GM19023 (cell line): ENCODE measurements around the gene MYB.
"Not testable (repeated sequence)": the region's sequence is repeated elsewhere in the genome, so short reads cannot be mapped to it uniquely, and the experiment has no call there.

Experiments
- ATAC-seq: cut with Tn5 transposase; IDR thresholded peaks from one replicate; pipeline ENCODE4 v1.9.1; 2021; ENCODE audit warnings: mild to moderate bottlenecking, moderate library complexity; ENCODE audit not compliant: unreplicated experiment

MYB gene

DNA sequence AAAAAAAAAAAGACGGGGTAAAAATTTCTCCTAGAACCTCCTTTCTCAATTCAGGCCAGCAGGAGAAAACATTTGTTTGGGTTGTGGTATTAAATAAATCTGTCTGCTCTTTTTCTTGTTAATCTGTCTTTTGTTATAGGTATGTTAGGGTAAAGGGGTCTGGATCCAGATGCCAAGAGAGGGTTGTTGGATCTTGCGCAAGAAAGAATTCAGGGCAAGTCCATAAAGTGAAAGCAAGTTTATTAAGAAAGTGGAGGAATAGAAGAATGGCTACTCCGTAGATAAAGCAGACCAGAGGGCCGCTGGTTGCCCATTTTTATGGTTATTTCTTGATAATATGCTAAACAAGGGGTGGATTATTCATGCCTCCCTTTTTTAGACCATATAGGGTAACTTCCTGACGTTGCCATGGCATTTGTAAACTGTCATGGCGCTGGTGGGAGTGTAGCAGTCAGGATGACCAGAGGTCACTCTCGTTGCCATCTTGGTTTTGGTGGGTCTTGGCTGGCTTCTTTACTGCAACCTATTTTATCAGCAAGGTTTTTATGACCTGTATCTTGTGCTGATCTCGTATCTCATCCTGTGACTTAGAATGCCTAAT, 65.4 kb downstream of the MYB start:
- ATAC-seq: not testable (repeated sequence)

DNA sequence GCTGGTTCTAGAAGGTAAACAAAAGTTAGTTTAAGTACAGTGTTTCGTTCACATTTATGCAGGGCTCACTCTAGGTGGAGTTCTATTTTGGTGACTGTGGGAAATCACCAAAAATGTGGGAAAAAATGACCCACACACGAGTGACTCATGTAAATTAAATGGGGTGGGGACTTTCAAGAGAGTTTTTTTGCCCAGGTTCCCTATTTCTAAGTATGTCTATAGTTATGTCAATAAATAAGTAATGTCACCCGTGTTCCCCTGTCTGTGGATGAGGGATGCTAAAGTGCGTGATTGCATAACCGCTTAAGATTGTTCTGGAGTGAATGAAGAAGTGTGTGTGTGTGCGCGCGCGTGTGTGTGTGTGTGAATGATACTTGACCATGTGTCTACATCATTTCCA, 69.1 kb downstream of the MYB start:
- no peak for ATAC-seq

DNA sequence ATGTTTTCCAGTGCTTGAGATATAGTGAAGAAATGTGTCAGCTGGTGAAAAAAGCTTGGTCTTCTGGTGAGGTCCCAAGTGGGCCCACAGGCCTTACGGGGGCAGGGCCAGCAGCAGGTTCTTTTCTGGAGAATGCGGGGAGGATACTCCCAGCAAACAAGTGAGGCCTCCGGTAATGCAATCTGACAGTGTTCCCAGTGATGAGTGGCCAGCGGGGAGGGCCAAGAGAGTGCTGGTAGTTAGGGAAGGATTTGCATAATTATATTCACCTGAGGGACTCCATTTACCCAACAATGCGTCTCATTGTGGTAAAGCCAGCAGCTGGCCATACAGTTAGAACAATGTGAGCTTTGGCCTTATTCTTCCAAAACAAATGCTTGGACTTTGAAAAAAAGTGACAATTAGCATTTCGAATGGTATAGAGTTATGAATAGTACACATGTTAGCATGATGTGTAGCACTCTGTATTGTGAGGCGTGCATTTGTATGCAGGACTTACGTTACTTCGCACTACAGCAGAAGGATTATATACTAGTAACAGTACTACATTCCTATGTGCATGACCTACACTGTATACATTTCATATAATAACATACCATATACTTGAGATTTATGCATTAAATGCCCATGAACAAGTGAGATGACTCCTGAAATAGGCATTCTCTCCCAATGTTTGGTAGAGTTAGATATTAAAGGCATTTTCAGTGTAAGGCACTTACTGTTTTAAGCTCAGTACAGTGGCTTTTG, 69.8 kb downstream of the MYB start:
- ATAC-seq: no peak

DNA sequence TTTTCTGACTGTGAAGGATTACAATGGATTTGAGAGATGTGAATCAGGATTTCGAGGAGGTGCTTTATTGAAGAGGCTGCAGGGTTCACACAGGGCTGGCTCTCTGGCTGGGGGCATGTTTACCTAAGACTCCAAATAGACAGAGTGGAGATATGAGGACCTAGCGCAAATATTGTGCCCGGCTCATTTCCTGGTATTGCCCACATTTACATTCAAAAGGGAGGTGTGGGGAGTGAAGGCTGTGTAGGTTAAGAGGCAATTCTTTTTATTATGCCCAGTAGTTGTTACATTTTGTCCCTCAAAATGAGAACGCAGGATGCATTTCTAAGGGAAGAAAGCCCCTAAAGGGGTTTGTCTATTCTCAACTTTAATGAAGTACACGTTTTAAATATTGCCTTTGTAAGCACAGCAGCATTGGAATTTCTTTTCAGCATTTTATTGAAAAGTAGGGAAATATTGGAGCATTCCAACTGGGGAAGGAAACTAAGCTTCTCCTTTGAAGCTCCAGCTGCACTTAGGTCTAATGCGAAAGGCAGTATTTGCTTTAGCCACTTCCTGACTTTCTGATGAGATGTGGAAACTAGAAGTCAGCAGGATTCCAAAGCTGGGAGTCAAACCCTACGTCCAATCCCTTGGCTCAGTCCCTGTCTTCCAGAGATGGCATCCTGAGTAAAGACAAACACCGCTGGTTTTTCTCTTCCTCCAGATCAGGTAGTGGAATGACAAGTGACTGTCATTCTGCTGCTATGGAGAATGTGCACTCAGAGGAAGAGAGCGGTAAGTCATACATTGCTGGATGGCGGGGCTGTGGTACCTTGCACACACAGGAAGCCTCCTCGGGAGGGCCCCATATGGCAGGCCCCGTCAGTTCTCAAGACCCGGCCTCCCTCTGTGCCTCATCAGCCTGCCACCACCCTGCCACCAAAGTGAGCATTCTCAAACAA, 70.7 kb downstream of the MYB start:
- ATAC-seq: no peak

DNA sequence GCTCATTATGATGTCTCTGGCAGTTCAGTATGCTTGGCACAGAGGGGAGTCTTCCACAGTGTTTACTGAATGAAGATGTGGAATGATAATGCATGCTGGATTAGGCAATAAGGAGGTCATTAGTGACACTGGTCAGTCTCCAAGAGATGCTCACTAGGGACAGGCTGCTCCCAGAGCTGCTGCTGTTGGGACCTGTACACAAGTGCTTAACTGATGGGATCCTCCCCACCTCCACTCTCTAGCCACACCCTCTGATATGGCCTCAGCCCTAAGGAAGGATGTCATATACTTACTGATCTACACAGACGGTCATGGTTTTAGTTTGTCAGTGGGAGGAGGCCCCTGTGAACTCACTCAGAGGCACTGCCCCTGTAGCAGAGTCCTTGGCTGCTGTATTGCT, 73.4 kb downstream of the MYB start:
- no peak for ATAC-seq

DNA sequence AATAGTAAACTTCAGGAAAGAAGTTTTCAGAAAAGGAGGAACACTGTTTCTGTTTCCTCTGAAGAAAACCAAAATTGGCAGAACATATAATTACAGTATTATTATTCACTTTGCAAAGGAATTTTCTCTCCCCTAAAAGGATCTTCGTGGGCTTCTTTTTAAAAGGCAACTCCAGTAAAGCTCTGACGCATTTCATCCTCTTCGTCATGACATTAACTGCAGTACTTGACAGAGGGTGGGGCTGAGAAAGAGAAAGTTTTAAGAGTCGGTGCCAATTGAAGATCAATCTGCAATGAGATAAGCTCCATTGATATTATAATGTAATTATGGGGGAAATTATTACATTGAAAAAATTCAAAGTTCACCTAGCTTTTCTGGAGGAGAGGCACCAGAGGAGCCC, 75.8 kb downstream of the MYB start:
- no peak for ATAC-seq

DNA sequence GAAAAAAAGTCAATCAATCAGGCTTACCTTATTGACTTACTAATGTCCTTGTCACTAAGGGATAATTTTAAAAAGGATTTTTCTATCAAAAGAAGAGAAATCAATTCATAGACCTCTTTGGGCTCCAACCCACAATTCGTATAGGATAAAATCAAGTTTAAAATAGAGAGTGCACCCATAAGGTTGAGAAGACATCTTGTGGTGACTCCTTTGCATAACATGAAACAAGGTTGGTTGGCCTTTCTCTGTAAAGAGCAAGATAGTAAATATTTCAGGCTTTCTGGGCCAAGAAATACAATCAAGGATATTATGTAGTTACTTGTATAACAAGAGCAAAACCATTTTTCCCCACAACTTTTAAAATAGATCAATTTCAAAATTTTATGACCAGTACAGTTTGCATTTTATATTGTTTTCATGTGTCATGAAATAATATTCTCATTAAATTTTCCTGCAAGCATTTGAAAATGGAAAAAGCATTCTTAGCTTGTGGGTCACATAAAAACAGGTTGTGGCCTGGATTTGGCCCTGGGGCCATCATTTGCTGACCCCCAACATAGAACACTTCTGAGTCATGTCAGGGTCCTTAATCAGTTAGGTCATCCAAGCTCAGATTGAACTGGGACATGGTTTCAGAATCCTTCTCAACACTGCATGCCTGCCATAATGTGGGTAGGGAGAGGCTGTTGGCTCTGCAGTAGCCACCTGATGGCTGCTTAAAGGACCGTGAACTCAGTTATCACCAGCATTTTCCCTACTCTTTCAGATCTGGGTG, 76.7 kb downstream of the MYB start:
- no peak for ATAC-seq

DNA sequence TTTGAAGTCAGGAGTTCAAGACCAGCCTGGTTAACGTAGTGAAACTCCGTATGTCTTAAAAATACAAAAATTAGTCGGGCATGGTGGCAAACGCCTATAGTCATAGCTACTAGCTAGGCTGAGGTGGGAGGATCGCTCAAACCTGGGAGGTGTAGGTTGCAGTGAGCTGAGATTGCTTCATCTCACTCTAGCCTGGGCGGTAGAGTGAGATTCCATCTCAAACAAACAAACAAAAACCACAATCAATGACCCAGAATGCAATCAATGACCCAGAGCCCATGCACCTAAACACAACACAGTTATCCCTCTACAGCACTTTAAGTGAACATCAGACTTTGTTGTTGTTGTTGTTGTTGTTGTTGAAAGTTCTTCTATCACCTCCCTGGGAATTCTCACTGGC, 77.9 kb downstream of the MYB start:
- no peak for ATAC-seq

DNA sequence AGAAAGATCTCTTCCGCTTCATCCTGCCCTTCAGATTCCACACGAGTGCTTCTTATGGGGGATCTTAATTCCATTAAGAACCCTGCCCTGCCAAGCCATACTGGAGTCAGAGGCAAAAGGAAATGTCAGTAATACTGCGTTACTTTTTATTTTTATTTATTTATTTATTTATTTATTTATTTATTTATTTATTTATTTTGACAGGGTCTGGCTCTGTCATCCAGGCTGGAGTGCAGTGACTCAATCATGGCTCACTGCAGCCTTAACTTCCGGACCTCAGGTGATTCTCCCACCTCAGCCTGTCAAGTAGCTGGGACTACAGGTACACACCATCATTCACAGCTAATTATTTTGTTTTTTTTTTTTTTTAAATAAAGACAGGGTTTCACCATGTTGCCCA, 79.5 kb downstream of the MYB start:
- ATAC-seq: no peak

DNA sequence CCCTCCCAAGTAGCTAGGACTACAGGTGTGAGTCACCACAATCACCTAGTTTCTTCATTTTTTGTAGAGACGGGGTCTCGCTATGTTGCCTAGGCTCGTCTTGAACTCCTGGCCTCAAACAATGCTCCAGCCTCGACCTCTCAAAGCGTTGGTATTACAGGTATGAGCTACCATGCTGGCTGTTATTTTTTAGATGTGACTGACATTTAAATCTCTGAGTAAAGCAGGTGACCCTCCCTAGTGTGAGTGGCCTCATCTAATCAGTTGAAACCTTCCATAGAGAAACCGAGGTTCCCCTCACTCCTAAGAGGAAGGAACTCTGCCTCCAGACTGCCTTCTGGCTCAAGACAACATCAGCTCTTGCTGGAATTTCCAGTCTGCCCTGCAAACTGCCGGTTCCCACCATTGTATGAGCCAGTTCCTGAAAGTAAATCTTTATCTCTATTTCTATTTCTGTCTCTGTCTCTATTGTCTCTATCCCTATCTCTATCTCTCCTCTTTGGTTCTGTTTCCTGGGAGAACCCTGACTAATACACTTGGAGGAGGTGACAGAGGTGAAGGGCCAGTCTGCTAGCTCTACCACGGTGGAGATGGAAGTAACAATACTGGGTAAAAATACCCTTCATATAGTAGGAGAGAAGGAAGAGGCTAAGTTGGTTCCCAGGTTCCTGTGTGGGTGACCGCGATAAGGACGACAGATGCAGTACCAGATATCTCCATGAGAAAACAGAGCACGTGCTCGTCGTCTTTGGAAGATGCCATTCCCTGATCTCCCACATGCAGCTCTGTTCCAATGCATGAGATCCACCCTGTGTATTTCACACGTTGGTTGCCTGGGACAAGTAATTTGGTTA, 81.0 kb downstream of the MYB start:
- ATAC-seq: no peak

DNA sequence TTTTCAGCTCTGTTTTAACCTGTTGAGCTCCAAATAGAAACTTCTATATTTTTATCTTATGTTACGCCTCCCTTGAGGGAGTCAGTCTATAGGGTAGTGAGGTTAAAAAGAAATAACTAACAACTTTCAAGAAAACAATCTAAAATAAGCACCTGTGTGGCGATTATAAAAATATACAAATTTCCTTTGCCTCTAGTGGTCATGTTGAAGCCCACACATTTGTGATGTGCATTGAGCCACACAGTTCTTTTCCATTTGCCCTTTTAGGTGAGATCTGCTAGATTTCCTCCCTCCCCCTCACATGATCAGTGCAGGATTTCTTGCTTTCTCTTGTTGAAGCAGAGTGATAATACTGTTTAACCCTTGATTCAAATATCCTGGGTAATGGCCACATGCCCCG, 84.2 kb downstream of the MYB start:
- ATAC-seq: no peak

DNA sequence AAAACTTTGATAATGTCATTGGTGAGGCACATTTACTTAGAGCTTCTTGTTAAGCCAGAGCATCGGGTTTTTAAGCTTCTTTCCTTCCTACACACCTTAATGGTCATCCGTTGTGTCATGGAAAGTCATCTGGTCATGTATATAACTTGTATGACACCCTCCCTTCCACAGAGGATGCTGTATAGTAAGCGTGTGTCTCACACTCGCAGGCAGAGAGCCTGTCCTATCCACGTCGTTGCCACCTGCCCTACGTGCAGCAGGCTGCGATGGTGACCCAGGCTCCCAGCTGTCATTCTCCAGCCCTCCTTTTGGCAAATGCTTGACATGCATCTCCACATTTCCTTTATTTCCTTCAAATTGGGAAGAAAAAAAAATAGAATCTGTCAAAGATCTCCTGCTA, 85.6 kb downstream of the MYB start:
- ATAC-seq: no peak

DNA sequence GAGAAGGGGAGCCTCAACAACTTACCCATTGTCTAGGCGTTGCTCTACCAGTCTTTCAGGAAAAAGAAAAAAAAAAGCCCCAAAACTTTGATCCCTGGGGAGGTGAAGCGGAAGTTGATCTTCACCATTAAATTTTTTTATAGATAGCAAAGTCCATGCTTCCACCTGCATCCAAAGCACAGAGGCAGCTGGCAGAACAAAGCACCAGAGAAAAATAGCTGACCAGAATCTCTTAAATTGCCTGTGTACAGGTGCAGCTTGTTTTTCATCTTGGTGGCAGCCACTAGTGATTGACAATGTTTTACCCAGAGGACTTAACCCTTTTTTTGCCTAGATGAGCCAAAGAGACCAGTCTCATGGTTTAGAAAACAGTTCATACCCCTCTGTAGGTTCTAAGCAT, 86.0 kb downstream of the MYB start:
- no peak for ATAC-seq

DNA sequence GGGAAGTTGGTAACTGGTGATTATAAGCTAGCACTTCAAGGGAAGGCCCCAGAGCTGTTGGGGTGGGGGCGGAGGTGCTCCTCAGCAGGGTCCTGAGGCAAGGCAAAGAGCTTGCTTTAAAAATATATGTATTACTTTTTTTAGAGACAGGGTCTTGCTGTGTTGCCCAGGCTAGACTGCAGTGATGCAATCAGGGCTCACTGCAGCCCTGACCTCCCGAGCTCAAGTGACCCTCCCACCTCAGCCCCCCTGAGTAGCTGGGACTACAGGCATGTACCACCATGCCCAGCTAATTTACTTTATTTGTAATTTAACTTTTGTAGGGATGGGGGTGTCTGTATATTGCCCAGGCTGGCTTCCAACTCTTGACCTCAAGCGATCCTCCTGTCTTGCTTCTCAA, 87.2 kb downstream of the MYB start:
- no peak for ATAC-seq

DNA sequence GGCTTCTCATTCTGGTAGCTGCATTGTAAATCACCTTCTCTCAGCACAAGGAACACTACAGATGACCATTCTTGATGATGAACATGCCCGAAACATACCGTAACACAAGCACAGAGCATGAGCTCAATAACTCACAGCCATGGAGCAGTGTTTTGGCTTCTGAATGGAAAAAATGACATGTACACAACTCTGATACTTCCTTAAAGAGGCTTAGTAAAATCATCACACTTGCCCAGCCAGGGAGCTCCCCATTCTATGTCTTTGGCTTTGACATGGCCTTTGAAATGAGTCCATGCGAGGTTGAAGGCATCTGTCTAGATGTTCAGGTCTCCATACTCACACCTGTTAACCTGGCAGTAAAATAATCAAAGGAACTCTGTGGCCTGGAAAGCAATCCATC, 87.6 kb downstream of the MYB start:
- ATAC-seq: no peak
